IPS-18a (cell line): ENCODE results near the gene VRK2.
A peak's percentile ranks its signal among the peaks of the same experiment; 100 is the strongest.

ENCODE experiments used
- H3K27ac ChIP-seq: one replicate; pipeline ENCODE4 v1.5.1; 2013; ENCODE audit warnings: low read length
- H3K27me3 ChIP-seq: one replicate; pipeline ENCODE4 v1.6.1; 2013; ENCODE audit warnings: mild to moderate bottlenecking, low read length; ENCODE audit not compliant: control insufficient read depth, insufficient read depth
- H3K36me3 ChIP-seq: one replicate; pipeline ENCODE4 v1.6.1; 2013; ENCODE audit warnings: low read depth, low read length; ENCODE audit not compliant: control insufficient read depth
- H3K4me1 ChIP-seq: one replicate; pipeline ENCODE4 v1.6.1; 2013; ENCODE audit warnings: low read depth, low read length; ENCODE audit not compliant: control insufficient read depth
- H3K4me3 ChIP-seq: one replicate; pipeline ENCODE4 v1.5.1; 2013; ENCODE audit warnings: low read length
- H3K9ac ChIP-seq: one replicate; pipeline ENCODE4 v1.6.1; 2013; ENCODE audit warnings: mild to moderate bottlenecking, low read length, moderate library complexity
- H3K9me3 ChIP-seq: one replicate; pipeline ENCODE4 v1.6.1; 2013; ENCODE audit warnings: low read depth, low read length; ENCODE audit not compliant: control insufficient read depth

The VRK2 gene

DNA sequence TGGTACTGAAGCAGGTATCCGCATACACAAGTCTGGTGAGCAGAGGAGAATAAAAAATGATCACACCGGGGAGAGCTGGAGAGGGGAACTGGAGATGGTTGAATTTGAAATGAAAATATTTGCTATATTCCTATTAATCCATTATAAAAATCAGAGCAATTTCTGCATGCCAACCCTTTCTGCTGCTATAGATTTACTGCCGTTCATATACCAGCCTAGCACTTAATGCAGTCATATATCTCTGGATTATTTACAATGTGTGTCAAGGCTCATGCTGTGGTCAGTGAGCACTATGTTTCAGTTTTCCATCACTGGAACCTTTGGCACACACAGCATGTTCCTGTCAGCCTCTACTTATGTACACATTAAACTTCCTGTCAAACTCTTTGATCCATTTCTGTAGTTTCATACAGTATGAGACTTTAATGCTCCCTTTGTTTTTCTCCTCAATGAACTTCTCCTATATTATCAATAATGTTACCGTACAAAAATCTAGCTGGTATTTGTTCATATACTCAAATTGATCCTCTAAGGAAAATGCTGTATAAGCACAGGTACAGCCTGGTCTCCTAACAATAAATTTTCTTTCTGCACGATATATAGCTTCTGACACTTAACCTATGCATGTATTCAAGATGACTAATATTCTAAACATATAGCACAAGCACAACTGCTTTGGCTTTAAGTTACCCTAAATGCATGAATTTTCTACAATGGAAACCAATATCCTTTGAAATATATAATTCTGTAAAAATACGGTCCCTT, 157.8 kb downstream of the VRK2 start:
- no peak overlapping the region for H3K4me3 ChIP-seq
- no peak overlapping the region for H3K9ac ChIP-seq
- H3K9me3 ChIP-seq, result no peaks in the 10 kb centered on the region
- H3K36me3 ChIP-seq, result peaks cover 26% of the 10 kb centered on the region
- H3K27ac ChIP-seq, result no peak overlapping the region
- peaks cover 26% of the 10 kb centered on the region for H3K4me1 ChIP-seq
- H3K27me3 ChIP-seq, result no peaks in the 10 kb centered on the region

DNA sequence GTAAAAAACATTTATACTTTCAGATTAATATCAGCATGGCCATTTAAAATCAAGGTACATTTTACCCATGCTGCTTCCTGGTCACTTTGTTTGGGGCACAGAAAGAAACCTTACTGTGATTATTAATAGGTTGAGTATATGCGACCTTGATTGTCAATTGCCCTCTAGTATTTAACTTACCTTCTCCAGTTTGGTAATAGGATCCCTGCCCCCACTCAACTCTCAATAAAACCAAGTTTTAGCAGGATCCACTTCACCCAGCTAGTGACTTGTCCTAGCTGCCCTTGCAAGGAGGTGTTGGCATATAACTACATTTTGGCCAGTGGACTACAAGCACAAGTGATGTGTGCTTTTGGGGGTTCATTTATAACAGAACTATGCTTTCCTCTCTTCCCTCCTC, 160.2 kb downstream of the VRK2 start:
- H3K27ac ChIP-seq, result peak overlapping the region; percentile 90

DNA sequence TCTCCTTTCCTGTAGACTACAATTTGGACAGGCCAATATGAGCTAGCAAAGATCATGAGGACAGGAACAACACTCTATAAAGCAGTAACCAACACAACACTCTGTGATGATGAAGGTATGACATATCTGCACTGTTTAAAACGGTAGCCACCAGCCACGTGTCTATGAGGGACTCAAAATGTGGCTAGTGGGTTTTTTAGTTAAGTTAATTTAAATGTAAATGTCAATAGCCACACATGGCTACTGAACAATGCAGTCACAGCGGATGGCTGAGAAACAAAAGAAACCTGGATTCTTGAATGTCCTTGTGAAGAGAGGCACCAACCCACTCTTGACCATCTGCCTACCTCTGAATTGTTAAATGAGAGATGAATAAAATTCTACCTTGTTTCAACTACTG, 160.6 kb downstream of the VRK2 start:
- H3K4me1 ChIP-seq, result peaks cover 26% of the 10 kb centered on the region
- peak overlapping the region; percentile 41 for H3K9ac ChIP-seq
- H3K4me3 ChIP-seq, result peak overlapping the region; percentile 33
- no peaks in the 10 kb centered on the region for H3K27me3 ChIP-seq
- peaks cover 30% of the 10 kb centered on the region for H3K36me3 ChIP-seq
- H3K9me3 ChIP-seq, result no peaks in the 10 kb centered on the region
- peak overlapping the region; percentile 90 for H3K27ac ChIP-seq

More for the DNA sequence above, 160.2 kb downstream of the VRK2 start:
- Histone ChIP-seq H3K36me3 (peaks cover 27% of the 10 kb centered on the region), H3K4me3 (peak overlapping the region; percentile 33), H3K9me3 (no peaks in the 10 kb centered on the region), H3K27me3 (no peaks in the 10 kb centered on the region), H3K4me1 (peaks cover 26% of the 10 kb centered on the region), H3K9ac (peak overlapping the region; percentile 41)
